GM21528 (cell line): ENCODE measurements around the gene PCSK7.
"Not testable (repeated sequence)": the region's sequence is repeated elsewhere in the genome, so short reads cannot be mapped to it uniquely, and the experiment has no call there.

Experiments used
- ATAC-seq: cut with Tn5 transposase; IDR thresholded peaks from one replicate; pipeline ENCODE4 v1.9.1; 2021; ENCODE audit warnings: mild to moderate bottlenecking, moderate library complexity; ENCODE audit not compliant: unreplicated experiment, low FRiP score

The PCSK7 gene

DNA sequence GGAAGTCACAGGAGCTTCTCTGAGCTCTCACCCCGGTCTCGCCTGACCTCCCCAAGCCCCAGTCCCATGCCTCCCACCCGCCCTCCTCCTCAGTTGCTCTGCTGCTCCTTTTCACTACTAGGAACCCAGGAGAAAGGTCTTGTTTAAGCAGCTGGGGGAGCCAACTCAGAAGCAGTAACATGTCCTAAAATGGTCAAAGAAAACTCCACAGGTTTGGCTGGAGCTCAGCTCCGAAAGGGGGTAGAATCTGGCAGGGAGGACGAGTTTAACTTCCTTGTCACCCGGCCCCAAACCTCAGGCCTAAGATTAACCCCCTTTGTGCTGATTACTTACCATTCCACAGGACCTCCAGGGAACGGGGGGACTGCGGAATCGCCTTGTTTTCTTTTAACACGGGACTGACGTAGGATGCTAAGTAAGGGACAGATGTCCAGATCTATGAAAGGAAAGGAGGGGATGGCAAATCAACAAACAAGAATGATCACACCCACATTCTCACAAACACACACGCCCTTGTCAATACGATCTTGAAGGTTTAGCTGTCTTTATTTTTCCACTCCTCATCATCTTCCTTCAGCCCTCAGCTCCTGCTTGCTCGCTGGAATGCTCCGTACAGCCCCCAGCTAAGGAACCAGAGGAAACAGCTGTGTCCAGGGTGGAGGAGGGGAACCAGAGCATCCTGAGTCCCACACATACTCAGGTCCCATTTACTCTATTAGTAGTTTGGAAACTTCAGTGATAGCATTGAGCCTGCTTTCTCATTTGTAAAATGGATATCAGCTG, 13.5 kb downstream of the PCSK7 start:
- no peak for ATAC-seq

DNA sequence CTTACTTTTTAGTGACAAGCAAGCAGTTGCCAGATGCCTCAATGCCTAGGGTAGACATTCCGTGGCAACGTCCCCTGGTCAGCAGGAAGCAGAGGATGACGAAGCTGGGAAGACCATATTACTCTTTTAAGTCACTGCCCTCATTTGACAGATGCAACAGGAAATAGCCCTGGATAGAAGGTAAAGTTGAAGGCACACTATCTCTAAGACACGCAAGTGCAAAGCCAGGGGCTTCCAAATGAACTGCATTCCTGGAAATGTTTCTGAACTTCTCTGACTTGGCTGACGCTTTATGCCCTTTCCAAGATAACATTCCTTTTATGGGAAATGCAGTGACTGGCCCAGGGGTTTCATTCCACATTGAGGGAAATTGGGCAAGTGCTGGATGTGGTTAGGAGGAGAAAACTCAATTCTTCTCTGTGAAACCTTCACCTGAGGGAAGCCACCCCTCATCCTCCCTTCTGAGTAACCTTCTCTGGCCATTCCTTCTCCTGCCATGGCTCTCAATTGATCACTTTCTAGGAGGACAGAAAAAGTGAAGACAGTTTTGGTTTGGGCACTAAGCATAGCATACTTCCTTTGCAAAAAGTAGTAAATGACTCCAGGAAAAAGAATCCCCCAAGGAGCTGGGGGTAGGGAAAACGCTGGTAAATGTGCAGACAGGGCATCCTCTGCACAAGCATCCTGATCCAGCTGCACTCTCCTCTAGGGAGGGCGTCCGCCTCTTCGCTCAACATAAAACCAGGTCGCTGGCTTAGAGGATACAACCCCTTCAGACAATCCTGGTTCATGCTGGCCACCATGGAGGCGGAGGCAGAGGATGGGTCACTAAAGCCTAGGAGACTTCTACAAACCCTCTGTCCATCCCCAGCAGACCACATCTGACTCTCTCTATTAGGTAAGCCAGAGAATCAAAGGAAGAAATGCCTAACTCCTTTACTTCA, 14.5 kb downstream of the PCSK7 start:
- ATAC-seq, result no peak

DNA sequence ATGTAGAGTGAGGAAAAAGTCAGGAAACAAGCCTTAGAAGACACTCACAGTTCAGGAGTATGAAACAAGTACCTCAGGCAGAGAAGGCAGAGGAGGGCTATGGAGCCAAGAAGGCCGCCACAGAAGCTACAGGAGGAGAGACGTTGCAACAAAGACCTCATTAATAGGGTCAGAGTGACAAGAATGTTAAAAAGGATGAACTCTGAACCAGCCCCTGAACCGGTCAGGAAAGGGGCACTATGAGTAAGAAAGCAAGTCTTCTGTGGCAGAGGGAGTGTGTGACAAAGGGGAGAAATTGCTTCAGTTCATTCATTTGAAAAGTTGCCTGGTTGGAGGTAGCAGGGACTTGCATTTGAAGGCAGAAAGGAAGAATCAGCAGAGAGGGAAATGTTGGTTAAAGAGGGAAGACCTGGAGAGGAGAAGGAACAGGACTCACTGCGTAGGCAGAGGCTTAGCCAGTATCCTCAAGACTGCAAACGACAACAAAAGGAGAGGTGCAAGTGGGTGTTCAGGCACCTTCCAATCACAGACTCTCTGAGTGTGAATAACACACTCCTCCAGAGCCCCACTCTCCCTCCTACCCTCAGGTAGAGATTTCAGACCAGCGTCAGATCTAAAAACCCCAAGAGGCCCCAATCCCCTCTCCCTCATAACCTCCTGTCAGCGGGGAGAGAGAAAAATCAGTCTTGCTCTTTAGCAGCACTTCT, 17.3 kb downstream of the PCSK7 start:
- no peak for ATAC-seq

DNA sequence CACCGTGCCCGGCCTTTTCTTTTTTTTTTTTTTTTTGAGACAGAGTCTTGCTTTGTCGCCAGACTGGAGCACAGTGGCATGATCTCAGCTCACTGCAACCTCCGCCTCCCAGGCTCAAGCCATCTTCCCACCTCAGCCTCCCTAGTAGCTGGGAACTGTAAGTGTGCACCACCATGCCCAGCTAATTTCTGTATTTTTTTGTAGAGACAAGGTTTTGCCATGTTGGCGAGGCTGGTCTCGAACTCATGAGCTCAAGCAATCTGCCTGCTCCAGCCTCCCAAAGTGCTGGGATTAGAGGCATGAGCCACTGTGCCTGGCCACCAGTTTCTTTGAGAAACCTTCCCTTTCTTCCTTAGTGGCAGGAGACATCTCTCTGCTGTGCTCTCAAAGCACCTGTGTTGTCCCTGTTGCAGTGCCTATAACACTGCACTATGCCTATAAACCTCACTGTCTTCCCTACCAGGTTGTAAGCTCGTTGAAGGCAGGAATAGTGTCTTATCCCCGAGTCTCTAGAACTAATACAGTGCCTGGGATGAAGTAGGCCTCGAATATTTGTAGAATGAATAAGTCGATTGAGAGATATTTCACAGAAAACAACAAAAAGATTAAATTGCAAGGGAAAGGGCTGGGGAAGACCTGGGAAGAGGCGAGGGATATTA, 19.0 kb downstream of the PCSK7 start:
- no peak for ATAC-seq

DNA sequence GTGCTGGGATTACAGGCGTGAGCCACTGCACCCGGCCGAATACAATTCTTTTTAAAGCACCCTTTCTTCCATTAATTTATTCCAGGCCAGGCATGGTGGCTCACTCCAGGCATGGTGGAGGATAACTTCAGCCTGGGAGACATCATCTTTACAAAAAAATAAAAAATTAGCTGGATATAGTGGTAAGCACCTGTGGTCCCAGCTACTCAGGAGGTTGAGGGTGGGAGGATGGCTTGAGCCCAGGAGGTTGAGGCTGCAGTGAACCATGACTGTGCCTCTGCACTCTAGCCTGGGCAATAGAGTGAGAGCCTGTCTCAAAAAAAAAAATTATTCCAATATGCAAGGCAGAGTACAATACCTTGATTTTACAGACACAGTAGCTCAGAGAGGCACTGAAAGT, 21.3 kb downstream of the PCSK7 start:
- no peak for ATAC-seq

- not testable (repeated sequence) for ATAC-seq
These were observed 22.3 kb downstream of the PCSK7 start for GRCh38 chr11:117209351-117210125.

DNA sequence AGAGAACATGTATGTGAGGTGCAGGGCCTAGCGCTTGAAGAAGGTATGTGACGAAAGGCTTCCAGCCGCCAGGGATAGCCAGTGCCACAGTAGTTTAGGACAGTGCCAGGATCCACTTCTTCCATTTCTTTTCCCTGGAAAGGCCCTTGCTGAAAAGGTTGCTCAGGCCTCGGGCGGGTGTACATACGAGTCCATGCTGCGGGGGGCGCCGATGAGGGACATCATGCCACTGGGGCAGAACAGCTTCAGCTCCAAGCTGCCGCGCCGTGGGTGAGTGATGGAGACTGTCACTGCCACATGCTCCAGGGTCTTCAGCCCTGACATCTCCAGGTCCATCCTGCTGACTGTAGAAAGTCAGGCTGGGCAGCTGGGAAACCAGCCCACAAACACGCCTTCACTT, 23.2 kb downstream of the PCSK7 start:
- ATAC-seq, result not testable (repeated sequence)

DNA sequence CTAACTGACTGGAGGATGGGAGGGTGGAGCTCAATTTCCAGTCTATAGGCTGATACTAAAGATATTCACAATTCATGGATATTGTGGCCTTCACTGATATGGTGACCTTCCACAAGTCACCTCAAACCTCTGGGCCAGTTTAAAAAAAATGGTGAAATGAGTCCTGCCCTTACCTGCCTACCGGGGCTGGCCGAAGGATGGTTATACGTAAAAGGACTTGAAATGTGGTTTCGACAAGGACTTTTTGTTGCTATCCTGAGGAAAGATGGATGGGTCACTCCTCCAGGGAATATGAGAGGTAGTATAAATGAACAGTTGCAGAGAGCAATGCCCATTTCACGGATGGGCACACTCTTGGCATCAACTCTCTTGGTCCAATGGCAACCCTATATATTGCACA, 24.4 kb downstream of the PCSK7 start:
- not testable (repeated sequence) for ATAC-seq

- not testable (repeated sequence) for ATAC-seq
These were observed 25.0 kb downstream of the PCSK7 start for GRCh38 chr11:117206859-117207258.

GRCh38 chr11:117206111-117206510, 25.8 kb downstream of the PCSK7 start:
- not testable (repeated sequence) for ATAC-seq

- no peak for ATAC-seq
These were observed 26.6 kb downstream of the PCSK7 start for GRCh38 chr11:117205211-117205818.

DNA sequence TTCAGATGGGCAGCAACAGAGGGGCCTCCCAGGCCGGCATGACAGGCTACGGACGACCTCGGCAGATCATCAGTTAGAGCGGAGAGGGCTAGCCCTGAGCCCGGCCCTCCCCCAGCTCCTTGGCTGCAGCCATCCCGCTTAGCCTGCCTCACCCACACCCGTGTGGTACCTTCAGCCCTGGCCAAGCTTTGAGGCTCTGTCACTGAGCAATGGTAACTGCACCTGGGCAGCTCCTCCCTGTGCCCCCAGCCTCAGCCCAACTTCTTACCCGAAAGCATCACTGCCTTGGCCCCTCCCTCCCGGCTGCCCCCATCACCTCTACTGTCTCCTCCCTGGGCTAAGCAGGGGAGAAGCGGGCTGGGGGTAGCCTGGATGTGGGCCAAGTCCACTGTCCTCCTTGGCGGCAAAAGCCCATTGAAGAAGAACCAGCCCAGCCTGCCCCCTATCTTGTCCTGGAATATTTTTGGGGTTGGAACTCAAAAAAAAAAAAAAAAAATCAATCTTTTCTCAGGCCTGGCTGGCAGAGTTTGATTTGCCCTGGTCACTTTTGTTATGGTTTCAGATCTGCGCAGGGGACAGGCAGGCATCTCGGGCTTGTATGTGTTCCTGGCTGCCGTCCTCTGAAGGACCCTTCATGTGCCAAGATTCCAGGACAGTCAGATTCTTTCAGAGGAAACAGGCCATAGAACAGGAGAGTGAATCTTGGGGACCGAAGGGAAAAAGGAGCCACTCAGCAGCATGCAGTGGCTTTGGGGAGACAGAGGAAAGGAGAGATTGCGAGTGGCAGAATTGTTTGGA, 27.4 kb downstream of the PCSK7 start:
- ATAC-seq, result no peak

DNA sequence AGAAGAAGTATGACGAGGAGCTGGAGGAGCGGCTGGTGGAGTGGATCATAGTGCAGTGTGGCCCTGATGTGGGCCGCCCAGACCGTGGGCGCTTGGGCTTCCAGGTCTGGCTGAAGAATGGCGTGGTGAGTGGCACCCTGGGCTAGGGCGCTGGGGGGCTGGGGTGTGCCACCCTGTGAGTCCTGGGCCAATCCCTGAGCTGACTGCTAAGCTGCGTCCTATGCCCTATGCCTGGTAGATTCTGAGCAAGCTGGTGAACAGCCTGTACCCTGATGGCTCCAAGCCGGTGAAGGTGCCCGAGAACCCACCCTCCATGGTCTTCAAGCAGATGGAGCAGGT, 28.8 kb downstream of the PCSK7 start:
- no peak for ATAC-seq

- ATAC-seq, result no peak
These were observed 29.3 kb downstream of the PCSK7 start for GRCh38 chr11:117202386-117203068.

- ATAC-seq, result no peak
These were observed 30.1 kb downstream of the PCSK7 start for GRCh38 chr11:117201658-117202305.

DNA sequence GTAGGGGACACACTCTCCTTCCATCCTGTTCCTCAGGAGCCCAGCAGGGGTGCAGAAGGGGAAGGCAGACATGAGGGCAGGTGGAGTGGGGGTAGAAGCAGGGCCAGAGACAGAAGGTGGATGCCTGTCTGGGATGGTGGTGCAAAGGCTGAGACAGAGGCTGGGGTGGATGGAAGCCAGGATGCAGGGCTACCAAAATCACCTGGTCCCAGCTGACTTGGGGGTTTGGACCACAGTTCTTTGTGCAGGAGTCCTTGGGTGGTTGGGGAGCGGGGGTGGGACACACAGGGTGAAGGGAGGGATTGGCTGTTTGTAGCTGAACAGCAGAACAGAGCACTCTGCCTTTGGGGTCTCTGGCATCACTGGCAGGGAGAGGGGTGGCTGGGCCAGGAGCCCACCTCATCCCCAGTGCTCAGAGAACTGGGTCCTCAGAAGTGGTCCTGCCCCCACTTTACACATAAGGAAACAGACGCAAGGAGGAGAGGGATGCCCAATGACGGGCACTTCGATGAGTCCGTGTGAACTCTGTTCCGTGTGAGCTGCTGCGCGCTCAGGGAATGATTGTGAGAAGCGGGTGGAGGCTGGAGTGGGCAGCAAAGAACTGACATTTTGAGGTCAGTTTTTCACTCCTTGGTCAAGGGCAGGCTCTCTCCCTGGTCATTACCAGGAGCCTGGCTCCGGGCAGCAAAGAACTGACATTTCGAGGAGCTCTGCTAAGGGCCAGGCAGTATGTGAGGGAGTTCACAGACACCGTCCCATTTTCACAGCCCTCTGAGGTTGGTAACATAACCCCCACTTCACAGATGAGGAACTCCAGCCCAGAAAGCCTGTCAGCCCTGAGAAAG, 30.8 kb downstream of the PCSK7 start:
- no peak for ATAC-seq
